GM20431 (cell line): Measurements from ENCODE around the gene POLR2L.

ENCODE experiments used
- in situ Hi-C: fragments of 300-500 bp; cut with MseI, MboI; formaldehyde crosslinking; loops from one replicate; pipeline ENCODE4 v1.15.0; 2020; ENCODE audit warnings: low sequenced_read_pairs; ENCODE audit not compliant: unreplicated experiment

The POLR2L gene

DNA sequence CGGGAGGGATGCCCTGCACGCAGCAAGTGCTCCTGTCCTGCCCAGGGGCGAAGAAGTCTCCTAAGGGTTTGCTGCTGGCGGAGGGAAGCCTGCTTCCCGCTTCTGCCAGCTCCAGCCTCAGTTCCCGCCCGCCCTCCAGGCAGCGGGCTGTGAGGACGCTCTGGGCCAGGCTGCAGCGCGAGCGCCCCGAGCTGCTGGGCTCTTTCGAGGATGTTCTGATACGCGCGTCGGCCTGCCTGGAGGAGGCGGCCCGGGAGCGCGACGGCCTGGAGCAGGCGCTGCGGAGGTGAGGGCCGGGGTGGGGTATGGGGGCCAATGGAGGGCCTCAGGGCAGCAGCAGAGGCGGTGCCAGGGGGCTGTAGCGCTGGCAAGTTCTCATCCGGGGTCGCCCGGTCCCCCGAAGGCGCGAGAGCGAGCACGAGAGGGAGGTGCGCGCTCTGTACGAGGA, 12.5 kb downstream of the POLR2L start:
- in situ Hi-C loops = no loop called here

DNA sequence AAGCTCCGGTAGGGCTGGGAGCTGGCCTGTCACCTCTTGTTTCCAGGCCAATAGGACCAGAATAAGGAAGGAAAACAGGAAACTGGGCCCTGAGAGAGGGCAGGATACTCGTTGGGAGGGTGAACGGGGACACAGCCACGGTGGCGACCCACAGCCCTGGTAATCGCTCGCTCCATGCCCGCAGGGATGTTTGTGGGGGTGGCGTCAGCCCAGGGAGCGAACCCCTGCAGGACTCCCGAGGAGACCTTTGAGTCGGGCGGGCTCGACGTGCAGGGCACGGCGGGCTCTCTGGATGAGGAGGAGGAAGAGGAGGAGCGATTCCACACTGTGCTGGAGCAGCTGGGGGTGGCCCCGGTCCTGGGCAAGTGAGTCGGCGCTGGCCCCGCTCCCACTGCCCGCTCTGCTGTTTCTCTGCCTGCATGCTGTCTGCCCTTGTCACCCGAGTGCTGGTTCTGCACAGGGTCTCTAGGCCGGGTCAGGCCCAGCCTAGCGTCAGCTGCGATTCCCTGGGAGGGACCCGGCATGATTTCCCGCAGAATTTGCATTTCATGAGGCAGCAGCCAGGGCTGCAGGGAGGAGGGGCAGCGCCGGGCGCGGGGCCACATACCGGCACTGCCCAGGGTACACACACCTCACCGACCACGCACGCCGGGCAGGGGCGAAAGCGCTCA, 13.0 kb downstream of the POLR2L start:
- in situ Hi-C loops = no loop called here

DNA sequence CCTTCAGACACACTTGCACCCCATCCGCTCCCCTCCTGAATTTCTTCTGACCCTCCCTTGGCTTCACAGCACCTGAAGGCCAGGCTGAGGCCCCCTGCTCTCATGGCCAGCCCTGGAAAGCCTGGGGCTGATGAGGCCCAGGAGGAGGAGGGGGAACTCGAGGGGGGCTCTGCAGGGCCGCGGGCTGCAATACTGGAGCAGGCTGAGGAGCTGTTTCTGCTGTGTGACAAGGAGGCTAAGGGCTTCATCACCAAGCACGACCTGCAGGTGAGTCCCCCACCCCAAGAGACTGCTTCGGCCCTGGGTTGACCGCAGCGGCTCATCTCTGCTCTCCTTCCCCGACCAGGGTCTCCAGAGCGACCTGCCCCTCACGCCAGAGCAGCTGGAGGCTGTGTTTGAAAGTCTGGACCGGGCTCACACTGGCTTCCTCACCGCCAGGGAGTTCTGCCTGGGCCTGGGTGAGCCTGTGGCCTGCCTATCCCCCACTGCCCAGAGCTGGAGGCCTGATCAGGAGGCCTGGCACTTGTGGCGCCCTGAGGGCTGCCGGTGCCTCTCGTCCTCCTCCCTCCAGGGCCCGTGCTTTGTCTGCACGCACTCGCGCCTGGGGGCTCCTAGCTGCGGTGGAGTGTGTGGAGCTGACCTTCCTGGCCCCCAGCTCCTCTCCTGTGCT, 13.7 kb downstream of the POLR2L start:
- in situ Hi-C loops = no loop called here

DNA sequence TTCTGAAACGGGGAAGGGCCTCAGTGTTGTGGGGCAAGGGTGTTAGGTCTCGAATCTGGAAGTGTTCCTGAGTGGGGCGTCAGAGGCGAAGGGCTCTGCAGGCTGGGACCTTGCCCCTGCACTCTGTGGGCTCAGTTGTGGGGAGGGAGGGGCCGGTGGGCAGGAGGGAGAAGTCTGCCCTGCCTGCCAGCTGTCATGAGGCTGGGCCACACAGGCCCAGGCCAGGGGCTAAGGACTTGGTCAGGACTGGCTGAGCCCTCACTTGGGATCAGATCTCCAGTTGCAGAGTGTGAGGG, 14.5 kb downstream of the POLR2L start, which contains the start of gene CRACR2B:
TSS of gene CRACR2B (plus strand) at position 23 of the 296 bp plus-strand sequence. CDS start 689 bp downstream, outside the sequence.
- in situ Hi-C loops = no loop called here

DNA sequence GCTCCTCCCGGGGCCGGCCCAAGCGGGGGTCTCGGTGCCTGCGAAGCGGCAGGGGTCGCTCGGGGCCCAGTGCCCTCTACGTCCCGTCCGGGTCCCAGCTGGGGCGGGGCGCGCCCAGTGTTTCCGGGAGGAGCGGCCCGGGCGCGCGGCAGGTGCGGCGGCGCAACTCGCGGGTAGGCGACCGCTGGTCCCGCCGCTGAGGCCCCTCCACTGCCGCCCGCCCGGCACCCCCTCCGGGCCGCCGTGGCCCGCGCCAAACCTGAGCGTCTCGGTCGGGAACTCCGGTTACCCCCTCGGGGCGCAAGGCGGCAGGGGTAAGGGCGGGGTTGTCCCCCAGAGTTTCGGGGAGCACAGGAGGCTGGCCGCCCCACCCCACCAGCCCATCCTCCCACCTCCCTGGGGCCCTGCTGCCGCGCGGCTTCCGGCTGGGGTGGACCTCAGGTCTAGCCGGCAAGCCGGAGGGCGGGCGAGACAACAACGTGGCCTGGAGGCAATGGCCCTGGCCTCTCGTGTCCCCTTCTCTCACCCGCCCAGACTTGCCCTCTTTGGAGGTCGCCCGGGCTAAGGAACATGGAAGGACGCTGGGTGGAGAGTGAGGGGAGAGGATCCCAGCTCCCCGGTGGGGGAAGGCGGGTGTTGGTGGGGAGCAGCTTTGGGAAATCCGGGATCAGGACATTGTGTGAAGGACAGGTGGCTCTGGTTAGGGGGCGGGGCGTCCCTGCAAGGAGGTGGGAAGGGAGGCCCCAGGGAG, 15.0 kb downstream of the POLR2L start:
- in situ Hi-C loops = no loop called here

DNA sequence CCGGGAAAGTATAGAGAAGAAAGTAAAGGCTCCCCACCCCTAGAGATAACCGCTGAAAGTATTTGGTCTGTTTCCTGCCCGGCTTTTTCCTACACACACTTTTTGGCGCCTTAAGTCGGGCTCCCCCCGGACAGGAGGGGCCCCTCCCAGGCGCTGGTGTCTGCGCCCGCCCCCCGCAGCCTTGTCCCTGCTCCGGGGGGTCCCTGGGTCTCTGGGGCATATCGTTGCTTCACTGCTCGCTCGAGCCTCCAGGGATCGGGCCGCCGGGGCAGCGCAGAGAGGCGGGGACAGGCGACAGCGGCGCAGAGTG, 15.5 kb downstream of the POLR2L start:
- in situ Hi-C loops = no loop called here

DNA sequence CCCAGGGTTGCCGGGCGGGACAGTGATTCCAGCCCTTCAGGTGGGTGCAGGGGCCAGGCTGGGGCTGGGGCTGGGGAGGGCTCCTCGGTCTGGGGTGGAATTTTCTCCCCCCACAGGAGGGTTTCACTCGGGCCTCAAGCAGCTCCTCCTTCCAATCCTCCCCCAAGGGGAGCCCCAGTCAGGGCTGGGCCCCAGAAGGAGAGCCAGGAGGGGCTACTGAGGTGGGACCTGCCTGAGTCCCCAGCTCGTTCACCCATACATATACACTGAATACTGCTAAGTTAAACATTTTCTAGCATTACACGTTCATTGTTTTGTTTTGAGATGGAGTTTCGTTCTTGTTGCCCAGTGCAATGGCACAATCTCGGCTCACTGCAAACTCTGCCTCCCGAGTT, 16.1 kb downstream of the POLR2L start:
- in situ Hi-C loops = no loop called here

DNA sequence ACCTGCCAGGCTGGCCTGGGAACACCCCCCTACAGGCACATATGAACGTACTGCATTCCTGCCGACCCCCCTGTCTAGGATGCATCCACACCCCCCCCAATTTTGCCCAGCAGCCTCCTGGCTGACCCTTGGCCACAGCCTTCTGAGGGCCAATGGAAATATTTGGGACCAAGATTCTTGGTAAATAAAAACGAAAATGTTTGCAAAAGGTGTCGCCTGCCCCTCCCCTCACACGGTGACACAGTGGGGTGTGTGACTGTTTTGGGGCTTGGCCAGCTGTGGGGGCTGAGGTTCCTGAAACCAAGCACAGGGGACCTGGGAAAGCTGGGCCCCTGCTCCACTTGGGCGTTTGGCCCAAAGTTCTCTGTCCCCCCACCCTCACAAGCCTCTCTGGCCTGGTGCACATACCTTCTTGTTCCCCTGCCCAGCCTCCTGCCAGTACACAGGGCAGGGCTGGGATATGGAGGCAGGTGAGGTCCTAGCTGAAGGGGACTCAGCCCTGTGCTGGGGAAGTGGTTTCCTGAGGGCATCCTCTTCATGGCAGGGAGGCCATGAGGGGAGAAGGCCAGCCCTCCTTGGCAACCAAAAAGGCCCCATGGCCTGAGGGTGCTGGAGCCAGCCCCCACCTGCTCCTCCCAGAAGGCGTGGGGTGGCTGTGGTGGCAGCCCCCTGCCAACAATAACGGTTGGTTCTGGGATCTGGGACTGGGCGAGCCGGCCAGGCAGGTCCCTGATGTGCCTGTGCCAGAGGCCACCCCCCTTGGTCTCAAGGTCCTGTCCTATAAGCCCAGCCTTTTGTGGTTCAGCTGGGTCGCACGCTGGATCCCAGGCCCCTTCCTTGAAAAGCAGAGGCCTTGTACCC, 16.7 kb downstream of the POLR2L start:
- in situ Hi-C loops = no loop called here

DNA sequence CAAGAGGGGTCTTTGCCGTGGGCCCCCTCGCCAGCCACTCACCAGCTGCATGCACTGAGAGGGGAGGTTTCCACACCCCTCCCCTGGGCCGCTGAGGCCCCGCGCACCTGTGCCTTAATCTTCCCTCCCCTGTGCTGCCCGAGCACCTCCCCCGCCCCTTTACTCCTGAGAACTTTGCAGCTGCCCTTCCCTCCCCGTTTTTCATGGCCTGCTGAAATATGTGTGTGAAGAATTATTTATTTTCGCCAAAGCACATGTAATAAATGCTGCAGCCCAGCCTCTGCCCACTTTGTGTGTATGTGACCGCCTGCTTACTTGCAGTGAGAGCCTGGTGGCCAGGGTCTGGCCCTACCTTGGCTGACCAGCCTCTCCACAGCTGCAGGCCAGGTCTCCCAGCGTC, 17.4 kb downstream of the POLR2L start:
- in situ Hi-C loops = no loop called here

DNA sequence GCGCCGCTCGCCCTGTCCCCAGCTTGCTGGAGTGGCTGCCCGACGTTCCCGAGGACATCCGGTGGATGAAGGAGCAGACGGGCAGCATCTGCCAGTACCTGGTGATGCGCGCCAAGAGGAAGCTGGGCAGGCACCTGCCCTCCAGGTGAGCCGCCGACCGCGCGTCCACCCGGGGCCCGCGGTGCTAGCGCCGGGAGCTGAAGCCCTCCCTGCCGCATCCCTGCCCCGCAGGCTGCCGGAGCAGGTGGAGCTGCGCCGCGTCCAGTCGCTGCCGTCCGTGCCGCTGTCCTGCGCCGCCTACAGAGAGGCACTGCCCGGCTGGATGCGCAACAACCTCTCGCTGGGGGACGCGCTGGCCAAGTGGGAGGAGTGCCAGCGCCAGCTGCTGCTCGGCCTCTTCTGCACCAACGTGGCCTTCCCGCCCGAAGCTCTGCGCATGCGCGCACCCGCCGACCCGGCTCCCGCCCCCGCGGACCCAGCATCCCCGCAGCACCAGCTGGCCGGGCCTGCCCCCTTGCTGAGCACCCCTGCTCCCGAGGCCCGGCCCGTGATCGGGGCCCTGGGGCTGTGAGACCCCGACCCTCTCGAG, 17.9 kb downstream of the POLR2L start:
- in situ Hi-C loops = no loop called here

DNA sequence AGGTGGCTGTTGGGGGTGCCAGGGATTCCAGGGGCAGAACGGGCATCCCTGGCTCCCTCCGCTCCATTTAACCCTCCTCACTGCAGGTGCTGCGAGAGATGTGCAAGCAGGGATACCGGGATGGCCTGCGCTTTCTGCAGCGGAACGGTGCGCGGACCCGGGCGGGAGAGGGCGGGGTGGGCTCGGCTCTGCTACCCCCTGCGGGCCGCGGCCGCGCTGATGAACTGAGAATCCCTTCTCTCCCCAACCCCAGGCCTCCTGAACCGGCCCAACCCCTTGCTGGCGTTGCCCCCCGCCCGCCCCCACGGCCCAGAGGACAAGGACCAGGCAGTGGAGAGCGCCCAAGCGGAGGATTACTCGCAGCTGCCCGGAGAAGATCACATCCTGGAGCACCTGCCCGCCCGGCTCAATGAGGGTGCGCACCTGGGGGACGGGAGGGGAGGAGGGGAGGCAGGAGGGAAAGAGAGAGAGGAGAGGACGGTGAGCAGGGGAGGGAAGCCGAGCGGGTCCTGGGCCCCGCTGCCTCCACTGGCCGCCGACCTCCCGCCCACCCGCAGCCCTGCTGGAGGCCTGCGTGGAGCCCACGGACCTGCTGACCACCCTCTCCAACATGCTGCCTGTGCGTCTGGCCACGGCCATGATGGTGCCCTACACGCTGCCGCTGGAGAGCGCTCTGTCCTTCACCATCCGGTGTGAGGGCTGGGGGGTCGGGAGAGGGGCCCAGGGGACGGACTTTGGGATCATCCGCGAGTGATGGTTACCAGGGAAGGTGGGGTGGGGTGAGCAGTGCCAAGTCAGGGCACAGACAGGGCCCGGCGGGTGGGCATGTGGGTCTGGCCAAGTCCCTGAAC, 18.7 kb downstream of the POLR2L start:
- in situ Hi-C loops = no loop called here

DNA sequence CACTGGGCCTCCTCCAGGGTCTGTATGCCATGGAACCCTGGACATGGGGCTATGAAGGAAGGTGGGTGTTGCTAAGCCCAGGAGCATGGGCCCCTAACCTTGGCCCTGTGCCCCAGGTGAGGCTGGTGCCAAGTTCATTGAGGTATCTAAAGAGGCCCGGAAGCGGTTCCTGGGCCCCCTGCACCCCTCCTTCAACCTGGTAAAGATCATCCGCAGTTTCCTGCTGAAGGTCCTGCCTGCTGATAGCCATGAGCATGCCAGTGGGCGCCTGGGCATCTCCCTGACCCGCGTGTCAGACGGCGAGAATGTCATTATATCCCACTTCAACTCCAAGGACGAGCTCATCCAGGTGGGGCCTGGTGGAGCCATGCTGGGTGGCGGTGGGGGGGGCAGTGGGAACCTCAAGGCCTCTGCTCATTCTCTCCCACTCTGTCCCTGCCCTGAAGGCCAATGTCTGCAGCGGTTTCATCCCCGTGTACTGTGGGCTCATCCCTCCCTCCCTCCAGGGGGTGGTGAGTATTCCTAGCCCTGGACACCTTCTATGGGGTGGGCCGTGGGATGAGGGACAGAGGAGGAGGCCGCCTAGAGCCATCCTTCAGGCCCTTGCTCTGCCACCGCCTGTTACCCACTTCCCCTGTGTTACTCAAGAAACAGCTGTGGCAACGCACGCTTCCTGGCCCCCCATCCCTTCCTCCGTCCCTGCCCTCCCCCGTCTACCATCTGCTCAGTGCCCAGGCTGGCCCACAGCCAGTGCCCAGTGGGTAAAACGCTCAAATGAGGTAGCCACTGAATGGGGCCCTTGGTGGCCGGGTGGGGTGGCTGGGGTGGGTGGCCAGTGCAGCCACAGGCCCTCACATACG, 20.6 kb downstream of the POLR2L start:
- in situ Hi-C loops = no loop called here

DNA sequence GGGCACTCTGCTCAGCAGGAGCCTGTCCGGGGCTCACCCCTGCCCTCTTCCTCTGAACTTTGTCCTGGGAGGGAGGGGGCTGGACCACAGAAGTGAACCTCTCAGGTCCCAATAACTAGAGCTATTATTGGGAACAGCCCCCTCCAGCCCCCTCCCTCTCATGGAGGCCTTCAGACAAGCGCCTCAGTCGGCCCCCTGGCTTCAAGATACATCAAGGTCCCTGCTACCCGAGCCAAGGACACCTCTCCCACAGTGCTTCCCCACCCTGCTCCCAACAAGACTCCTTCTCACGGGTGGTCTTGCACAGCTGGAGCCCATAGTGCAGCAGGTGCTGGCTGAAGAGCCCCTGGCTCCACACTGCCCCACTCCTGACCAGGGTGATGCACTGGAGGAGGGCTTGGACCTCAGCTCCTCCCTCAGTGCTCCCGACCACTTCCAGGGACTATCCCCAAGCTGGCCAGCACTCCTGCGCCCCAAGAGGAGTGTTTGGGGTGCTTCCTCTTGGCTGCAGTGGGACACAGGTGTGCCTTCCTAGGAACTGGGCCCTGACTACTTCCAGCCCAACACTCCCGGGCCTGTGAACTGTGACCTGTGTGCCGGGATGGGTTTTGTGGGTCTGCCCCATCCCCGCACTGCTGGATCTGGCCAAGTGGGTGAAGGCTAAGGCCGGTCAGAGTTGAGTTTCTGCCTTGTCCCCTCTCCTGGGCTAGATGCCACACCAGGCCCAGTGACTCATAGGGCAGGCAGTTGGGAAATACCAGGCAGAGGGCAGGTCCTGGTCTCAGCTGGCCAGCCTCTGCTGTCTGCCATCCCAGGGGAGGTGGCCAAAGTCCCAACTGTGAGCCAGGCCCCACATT, 21.4 kb downstream of the POLR2L start:
- in situ Hi-C loops = no loop called here

DNA sequence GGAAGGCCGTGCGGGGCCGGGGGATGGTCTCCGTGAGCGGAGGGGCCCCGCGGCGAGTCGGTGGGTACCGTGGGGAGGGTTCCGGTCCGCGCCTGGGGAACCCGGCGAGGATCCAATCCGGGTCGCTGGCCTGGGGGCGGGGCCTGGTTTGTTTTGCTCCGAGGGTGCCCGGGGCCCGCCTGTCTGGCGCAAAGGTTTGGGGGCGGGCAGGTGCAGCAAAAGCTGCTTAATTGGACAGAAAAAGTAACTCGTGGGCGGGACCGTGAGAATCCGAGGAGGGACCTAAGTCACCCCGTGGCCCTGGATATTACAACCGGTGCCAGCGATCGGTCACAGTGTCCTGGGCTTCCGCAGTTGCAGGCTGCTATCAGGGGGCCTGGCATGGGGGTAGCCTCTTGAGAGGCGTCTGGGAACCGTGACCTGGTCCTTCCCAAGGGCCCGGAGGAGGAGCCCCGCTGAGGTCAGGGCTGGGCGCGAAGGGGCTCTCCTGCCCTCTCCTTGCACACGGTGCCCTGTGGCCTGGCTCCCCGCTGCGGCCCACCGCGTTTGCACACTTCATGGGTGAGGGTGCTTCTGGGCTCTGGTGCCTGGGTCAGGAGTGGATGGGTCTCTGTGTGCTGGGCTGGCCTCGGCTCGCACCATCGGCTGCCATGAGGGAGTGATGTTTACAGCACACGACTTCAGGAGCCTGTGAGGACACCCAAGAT, 22.2 kb downstream of the POLR2L start:
- in situ Hi-C loops = no loop called here

DNA sequence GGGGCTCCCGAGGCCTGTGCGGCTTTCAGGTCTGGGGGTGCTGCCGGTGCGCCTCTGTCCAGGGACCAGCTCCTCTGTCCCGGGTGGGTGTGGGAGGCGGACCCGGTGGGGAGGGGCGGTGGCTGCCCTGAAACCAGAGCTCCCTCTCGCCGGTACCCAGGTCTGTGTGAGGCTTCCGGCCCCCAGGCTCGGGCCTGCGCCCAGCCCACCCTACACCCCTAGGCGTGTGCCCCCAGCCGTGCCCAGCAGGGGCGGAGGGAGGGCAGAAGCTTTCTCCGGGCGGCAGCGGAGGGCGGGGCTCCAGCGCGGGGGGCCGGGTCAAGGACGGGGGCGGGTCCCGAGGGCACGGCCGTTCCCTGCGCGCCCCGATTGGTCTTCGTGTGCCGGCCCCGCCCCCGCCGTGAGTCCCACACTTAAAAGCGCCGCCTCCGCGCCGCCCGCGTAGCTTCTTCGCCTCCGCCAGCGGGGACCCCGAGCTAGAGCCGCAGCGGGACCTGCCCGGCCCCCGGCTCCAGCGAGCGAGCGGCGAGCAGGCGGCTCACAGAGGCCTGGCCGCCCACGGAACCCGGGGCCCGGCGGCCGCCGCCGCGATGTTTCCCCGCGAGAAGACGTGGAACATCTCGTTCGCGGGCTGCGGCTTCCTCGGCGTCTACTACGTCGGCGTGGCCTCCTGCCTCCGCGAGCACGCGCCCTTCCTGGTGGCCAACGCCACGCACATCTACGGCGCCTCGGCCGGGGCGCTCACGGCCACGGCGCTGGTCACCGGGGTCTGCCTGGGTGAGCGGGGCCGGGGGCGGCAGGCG, 23.0 kb downstream of the POLR2L start:
- in situ Hi-C loops = no loop called here
